B cell (primary cell): ENCODE measurements around the gene TMSB4X.

Experiments
- EZH2 ChIP-seq: IDR thresholded peaks from 2 replicates; pipeline ENCODE4 v1.6.1; 2012; ENCODE audit warnings: borderline replicate concordance, low read depth, mild to moderate bottlenecking, moderate library complexity, low read length; ENCODE audit not compliant: insufficient read depth, poor library complexity, severe bottlenecking
- TF ChIP-seq, protein P1 (sequence below): fragments of 200-600 bp; IDR thresholded peaks from one replicate; pipeline ENCODE4 v1.8.0; 2022; ENCODE audit warnings: antibody characterized with exemption, mild to moderate bottlenecking

DNA sequence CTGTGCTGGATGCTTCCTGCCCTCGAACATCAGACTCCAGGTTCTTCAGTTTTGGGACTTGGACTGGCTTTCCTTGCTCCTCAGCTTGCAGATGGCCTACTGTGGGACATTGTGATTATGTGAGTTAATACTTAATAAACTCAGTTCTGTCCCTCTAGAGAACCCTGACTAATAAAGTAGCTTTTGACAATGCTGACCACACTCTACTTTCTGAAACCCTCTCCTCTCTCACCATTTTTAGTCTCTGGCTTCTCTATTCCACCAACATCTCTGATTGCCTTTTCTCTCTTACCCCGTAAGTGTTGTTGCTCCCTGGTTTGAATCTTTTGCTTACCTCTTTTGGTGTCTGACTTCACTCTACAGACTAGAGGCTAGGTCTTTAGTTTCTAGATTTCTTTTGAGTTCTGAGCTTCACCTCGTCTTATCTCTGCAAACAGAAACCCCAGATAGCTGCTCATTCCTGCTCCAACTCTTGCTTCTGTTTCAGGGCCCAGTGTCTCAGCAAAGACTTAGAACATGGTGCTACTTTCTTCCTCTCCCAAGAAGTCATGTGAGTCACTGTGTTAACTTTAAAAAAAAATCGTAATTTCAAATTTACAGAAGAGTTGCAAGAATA lies 11.4 kb downstream of the TMSB4X start:
- TF ChIP-seq, protein P1, sequence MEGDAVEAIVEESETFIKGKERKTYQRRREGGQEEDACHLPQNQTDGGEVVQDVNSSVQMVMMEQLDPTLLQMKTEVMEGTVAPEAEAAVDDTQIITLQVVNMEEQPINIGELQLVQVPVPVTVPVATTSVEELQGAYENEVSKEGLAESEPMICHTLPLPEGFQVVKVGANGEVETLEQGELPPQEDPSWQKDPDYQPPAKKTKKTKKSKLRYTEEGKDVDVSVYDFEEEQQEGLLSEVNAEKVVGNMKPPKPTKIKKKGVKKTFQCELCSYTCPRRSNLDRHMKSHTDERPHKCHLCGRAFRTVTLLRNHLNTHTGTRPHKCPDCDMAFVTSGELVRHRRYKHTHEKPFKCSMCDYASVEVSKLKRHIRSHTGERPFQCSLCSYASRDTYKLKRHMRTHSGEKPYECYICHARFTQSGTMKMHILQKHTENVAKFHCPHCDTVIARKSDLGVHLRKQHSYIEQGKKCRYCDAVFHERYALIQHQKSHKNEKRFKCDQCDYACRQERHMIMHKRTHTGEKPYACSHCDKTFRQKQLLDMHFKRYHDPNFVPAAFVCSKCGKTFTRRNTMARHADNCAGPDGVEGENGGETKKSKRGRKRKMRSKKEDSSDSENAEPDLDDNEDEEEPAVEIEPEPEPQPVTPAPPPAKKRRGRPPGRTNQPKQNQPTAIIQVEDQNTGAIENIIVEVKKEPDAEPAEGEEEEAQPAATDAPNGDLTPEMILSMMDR = no peak
- TF ChIP-seq EZH2 = no peak
